Osteocyte (in vitro differentiated cells): ENCODE measurements around the gene TTC33. TPM values are rescaled to one million over a fixed set of nuclear protein-coding genes. Genes with fewer than 3 reads are reported as not detected.

Source experiments
- DNase-seq: peaks from one replicate; pipeline ENCODE4 v3.0.0; 2021; ENCODE audit warnings: mixed read lengths; ENCODE audit not compliant: unreplicated experiment; ENCODE audit errors: extremely low spot score
- H3K27ac Mint-ChIP-seq: one replicate; pipeline ENCODE4 v1.8.0; 2021; ENCODE audit warnings: mild to moderate bottlenecking, mixed read lengths; ENCODE audit not compliant: unreplicated experiment
- H3K27me3 Mint-ChIP-seq: one replicate; pipeline ENCODE4 v1.8.0; 2021; ENCODE audit warnings: mixed read lengths; ENCODE audit not compliant: unreplicated experiment
- H3K36me3 Mint-ChIP-seq: one replicate; pipeline ENCODE4 v1.8.0; 2021; ENCODE audit warnings: mixed read lengths; ENCODE audit not compliant: unreplicated experiment
- H3K4me1 Mint-ChIP-seq: one replicate; pipeline ENCODE4 v1.8.0; 2021; ENCODE audit warnings: mixed read lengths; ENCODE audit not compliant: unreplicated experiment
- H3K4me3 Mint-ChIP-seq: one replicate; pipeline ENCODE4 v1.8.0; 2021; ENCODE audit warnings: mild to moderate bottlenecking, moderate library complexity, mixed read lengths; ENCODE audit not compliant: unreplicated experiment
- H3K9me3 Mint-ChIP-seq: one replicate; pipeline ENCODE4 v1.8.0; 2021; ENCODE audit warnings: mixed read lengths; ENCODE audit not compliant: unreplicated experiment
- total RNA-seq: library from RNA; stranded (reverse); gene quantifications from 2 replicates; pipeline ENCODE4 v1.2.1, GENCODE V29; 2021
- TF ChIP-seq, protein P1 (sequence below): fragments of 200-600 bp; sonication (generic); IDR thresholded peaks from 2 replicates; pipeline ENCODE4 v1.5.0; 2021; ENCODE audit warnings: antibody characterized with exemption, mild to moderate bottlenecking, moderate library complexity

The TTC33 gene
- total RNA-seq, 1 donor from 2014 or later: 18.1 TPM

DNA sequence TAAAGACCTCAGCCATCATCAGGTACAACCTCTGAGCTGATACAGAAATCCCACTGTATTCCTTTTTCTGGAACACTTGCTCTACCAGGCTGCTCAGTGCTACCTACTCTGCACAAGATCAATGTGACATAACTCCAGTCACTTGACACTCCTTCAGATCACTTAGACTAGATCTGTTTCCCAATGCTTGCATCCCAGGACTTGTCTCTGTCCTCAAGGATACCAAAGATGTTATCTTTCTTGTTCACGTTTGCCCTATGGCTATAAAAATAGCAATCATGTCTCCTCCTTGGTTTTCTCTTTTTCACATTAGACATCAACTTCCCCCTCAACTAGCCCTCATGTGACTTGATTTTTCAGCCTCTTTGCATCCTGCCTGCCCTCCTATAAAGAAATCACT is 264.1 kb downstream of the TTC33 start:
- H3K4me3 Mint-ChIP-seq: no peak overlapping the region
- TF ChIP-seq, protein P1, sequence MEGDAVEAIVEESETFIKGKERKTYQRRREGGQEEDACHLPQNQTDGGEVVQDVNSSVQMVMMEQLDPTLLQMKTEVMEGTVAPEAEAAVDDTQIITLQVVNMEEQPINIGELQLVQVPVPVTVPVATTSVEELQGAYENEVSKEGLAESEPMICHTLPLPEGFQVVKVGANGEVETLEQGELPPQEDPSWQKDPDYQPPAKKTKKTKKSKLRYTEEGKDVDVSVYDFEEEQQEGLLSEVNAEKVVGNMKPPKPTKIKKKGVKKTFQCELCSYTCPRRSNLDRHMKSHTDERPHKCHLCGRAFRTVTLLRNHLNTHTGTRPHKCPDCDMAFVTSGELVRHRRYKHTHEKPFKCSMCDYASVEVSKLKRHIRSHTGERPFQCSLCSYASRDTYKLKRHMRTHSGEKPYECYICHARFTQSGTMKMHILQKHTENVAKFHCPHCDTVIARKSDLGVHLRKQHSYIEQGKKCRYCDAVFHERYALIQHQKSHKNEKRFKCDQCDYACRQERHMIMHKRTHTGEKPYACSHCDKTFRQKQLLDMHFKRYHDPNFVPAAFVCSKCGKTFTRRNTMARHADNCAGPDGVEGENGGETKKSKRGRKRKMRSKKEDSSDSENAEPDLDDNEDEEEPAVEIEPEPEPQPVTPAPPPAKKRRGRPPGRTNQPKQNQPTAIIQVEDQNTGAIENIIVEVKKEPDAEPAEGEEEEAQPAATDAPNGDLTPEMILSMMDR: no peak
- no peak overlapping the region for H3K27ac Mint-ChIP-seq
- no peaks in the 10 kb centered on the region for H3K9me3 Mint-ChIP-seq
- H3K27me3 Mint-ChIP-seq: no peaks in the 10 kb centered on the region
- no peaks in the 10 kb centered on the region for H3K36me3 Mint-ChIP-seq
- no peak for DNase-seq
- peaks cover 33% of the 10 kb centered on the region for H3K4me1 Mint-ChIP-seq

DNA sequence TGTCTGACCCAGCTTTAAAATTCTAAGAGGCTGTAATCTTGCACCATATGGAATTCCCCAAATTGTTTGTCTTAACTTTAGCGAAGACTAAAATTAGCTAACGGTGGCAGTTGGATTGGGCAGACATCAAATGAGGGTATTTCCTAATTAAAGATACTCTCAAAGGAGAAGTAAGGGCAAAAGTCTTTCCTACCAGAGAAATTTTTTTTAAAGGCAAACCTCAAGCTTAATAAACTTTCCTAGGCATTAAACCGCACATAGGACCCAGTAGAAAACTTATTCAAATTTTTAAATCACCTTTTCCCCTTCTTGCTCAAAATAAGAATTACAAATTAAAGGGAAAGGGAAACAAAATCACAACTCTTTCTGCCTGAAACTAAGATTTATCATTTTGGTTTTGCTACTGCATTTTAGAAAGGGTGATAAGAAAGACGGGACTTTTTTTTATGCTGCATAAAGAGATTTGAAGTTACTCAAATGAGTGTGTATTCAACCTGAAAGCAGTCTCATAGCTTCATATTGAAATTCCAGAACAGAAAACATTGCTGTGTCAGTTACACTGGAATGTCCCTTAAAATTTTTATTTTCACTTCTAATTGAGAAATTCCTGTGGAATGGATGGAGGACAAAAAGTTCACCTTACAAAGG is 265.2 kb downstream of the TTC33 start:
- DNase-seq: no peak
- H3K36me3 Mint-ChIP-seq: no peaks in the 10 kb centered on the region
- H3K27ac Mint-ChIP-seq: peak overlapping the region; percentile 23
- H3K4me3 Mint-ChIP-seq: no peak overlapping the region
- TF ChIP-seq, protein P1: no peak
- H3K9me3 Mint-ChIP-seq: no peaks in the 10 kb centered on the region
- H3K27me3 Mint-ChIP-seq: no peaks in the 10 kb centered on the region
- H3K4me1 Mint-ChIP-seq: peaks cover 33% of the 10 kb centered on the region

DNA sequence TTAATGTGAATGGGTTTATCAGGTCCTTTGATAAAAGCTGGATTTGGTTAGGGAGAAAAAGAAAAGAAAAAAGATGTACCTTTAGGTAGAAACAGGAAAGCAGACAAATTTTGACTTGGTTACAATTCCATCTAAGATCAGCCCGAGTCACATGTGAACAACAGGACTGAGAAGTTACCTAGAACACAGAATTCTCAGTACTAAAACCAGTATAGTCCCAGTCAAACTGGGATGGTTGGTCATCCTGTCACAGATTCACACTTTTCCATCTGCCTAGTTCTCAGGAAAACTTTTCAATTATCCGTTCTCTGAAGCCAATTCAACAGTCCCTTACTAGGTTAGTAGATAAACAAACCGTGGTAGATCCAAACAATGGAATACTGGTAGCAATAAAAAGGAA is 266.3 kb downstream of the TTC33 start:
- DNase-seq: no peak
- no peak overlapping the region for H3K27ac Mint-ChIP-seq
- no peak overlapping the region for H3K4me3 Mint-ChIP-seq
- TF ChIP-seq, protein P1: no peak
- peaks cover 24% of the 10 kb centered on the region for H3K4me1 Mint-ChIP-seq
- H3K36me3 Mint-ChIP-seq: no peaks in the 10 kb centered on the region
- no peaks in the 10 kb centered on the region for H3K27me3 Mint-ChIP-seq
- H3K9me3 Mint-ChIP-seq: no peaks in the 10 kb centered on the region

DNA sequence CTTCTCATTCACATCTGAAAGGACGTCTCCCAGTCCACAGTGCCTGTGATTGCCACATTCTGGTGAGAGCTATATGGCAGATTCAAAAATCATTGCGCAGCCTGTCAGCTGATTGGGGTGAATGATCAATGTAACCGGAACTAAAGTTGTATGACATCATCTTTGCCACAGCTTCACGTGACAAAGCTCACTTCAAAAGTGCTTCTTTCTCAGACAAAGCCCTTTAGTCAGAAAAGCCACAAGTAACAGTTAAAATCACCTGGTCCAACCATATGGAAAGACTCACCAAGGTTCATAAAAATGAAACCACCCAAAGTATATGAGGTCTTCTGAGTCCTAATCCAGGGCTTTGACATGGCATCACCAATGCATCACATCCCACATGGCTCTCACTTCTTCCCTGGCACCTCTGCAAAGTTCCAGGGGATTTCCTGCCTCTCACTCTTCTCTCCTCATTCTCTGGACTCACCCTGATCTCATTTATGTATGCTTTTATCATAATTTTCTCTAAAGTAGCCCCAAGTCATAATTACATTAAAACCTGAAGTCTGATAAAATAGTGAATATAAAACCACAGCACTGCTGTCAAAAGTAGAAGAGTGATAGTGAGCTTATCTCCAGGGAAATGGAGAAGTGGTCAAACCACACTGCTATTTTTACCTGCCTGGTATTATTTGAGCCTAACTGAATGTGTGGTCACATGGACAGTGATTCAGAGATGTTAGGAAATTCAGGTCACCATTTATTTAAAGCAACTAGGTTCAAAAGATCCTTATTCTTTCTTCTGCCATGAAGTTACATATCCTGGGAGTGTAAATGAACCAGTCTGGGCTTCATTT is 269.1 kb downstream of the TTC33 start:
- DNase-seq: no peak
- Mint-ChIP-seq H3K27ac (no peak overlapping the region), H3K4me3 (no peak overlapping the region), H3K9me3 (no peaks in the 10 kb centered on the region), H3K27me3 (no peaks in the 10 kb centered on the region), H3K36me3 (no peaks in the 10 kb centered on the region), H3K4me1 (peaks cover 18% of the 10 kb centered on the region)
- TF ChIP-seq, protein P1: no peak
